ENCODE results near the gene IFRD2.

Gene IFRD2

GRCh38 chr3:50302095-50303012 is 10.1 kb upstream of the IFRD2 start:
- DNase-seq (ENCODE audit: low spot score): peak; percentile 45

- DNase-seq (ENCODE audit: low spot score): peak; percentile 53
These were observed 8.5 kb upstream of the IFRD2 start for GRCh38 chr3:50300681-50301254.

- DNase-seq (ENCODE audit: low spot score): no peak
These were observed 7.9 kb upstream of the IFRD2 start for GRCh38 chr3:50299929-50300680.

GRCh38 chr3:50299638-50299928 is 7.4 kb upstream of the IFRD2 start:
- no peak for DNase-seq (ENCODE audit: low spot score)

GRCh38 chr3:50298836-50299637 is 6.8 kb upstream of the IFRD2 start, which contains the start of the genes HYAL3 and NAA80:
TSS of gene HYAL3 (minus strand) at chr3:50299405. CDS start at chr3:50295602, 3,803 bp downstream.
TSS of gene NAA80 (minus strand) at chr3:50299405. CDS start at chr3:50297463, 1,942 bp downstream.
- peak; percentile 99 for DNase-seq (ENCODE audit: low spot score)

GRCh38 chr3:50297896-50298725 is 5.9 kb upstream of the IFRD2 start:
- no peak for DNase-seq (ENCODE audit: low spot score)

- DNase-seq (ENCODE audit: low spot score): no peak
These were observed 5.2 kb upstream of the IFRD2 start for GRCh38 chr3:50297384-50297775.

- DNase-seq (ENCODE audit: low spot score): peak; percentile 45
These were observed 4.6 kb upstream of the IFRD2 start for GRCh38 chr3:50296721-50297383.

- peak; percentile 37 for DNase-seq (ENCODE audit: low spot score)
These were observed 3.6 kb upstream of the IFRD2 start for GRCh38 chr3:50295553-50296431.

GRCh38 chr3:50294492-50295403 is 2.5 kb upstream of the IFRD2 start:
- DNase-seq (ENCODE audit: low spot score): peak; percentile 41

- DNase-seq (ENCODE audit: low spot score): no peak
These were observed 1.9 kb upstream of the IFRD2 start for GRCh38 chr3:50294089-50294488.

GRCh38 chr3:50293079-50293801 is 1.0 kb upstream of the IFRD2 start:
- DNase-seq (ENCODE audit: low spot score): peak; percentile 50

GRCh38 chr3:50290161-50290641 is 2.0 kb downstream of the IFRD2 start:
- peak; percentile 44 for DNase-seq (ENCODE audit: low spot score)

- no peak for DNase-seq (ENCODE audit: low spot score)
These were observed 3.1 kb downstream of the IFRD2 start for GRCh38 chr3:50289130-50289529.

- DNase-seq (ENCODE audit: low spot score): peak; percentile 18
These were observed 3.7 kb downstream of the IFRD2 start for GRCh38 chr3:50288387-50289007.

- DNase-seq (ENCODE audit: low spot score): peak; percentile 23
These were observed 5.0 kb downstream of the IFRD2 start for GRCh38 chr3:50287262-50287661.
